Right kidney (tissue), 1 donor: Measurements from ENCODE around the gene C10orf67.
"Not testable (repeated sequence)": the region's sequence is repeated elsewhere in the genome, so short reads cannot be mapped to it uniquely, and the experiment has no call there.

Experiments
- DNase-seq: peaks from one replicate; pipeline ENCODE4 v3.0.0-alpha.2; 2016

Gene C10orf67

GRCh38 chr10:23322082-23322481 lies 22.5 kb downstream of the C10orf67 start:
- no peak for DNase-seq

DNA sequence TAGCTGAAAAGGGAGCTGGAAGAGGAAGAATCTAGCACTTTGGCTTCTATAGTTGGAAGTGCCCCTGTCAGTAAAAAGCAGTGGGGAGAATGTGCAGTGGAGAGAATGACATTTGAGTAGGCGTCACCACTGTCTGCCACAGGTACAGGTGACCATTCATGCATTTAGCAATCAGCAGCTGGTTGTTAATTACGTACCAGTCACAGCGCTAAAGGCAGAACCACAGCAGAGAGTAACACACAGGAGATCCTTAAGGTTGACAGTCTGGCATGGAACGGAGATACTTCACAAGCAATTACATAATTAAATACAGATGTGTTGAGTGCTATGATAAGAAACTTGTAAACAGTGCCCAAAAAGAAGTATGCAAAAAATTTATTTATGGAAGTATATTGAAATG lies 24.8 kb downstream of the C10orf67 start:
- DNase-seq: no peak

- DNase-seq: no peak
Measured at GRCh38 chr10:23318359-23318758, 26.2 kb downstream of the C10orf67 start.

DNA sequence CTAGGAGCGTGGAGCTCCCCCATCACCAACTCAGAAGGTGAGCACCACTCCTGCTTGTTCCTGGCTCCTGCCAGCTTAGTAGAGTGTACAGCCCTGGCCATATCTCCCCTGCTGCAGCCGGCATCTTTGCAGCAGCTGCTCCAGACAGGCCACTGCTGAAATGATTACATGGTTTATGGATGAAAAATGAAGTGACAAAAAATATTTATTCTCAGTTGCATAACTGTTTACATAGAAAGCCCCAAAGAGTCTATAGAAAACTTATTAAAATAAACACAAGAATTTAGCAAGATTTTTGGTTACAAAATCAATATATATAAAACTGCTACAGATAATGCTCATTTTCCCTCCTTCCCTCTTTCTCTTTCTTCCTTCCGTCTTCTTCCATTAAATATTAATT lies 27.2 kb downstream of the C10orf67 start:
- no peak for DNase-seq

- DNase-seq: no peak
Measured at GRCh38 chr10:23316406-23316805, 28.2 kb downstream of the C10orf67 start.

DNA sequence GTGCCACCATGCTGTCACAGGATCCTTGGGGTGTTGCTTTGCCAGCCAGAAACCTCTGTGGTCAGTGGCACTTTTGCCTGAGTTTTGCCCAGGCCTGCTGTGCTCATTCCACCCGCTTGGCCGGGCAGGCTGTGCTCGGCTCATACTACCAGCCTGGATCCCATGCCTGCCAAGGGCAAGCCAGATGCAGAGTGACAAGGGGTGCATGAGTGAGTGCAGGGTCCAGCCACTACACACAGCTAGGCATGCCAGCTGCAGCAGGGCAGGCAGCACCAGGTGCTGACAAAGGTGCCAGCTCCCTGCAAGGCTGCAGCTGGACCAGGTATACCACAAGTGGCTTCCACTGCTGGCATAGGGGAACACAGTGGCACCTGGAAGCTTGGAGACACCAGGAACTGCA lies 28.6 kb downstream of the C10orf67 start:
- DNase-seq: no peak

GRCh38 chr10:23314835-23315239 lies 29.8 kb downstream of the C10orf67 start:
- DNase-seq: no peak

- DNase-seq: no peak
Measured at GRCh38 chr10:23311034-23311433, 33.6 kb downstream of the C10orf67 start.

DNA sequence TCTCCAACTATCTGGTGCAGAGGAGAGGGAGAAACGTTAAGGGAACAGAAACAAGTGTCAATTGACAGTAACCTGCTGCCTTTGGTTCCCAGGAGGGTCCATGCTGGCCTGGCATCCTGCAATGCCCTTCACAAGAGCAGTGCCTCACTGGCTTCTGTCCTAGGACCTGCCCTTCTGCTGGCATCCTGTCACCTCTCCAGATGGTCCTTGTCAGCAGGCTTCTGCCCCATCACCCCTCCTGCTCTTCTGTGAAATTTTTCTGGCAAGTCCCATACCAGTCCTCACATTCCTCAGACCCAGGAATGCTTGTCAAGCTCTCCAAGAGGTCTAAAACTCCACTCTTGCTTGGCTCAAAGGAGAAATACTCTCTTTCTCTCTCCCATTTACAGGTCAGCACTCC lies 34.2 kb downstream of the C10orf67 start:
- no peak for DNase-seq

- not testable (repeated sequence) for DNase-seq
Measured at GRCh38 chr10:23299961-23300360, 44.6 kb downstream of the C10orf67 start.

- no peak for DNase-seq
Measured at GRCh38 chr10:23294638-23295247, 49.9 kb downstream of the C10orf67 start.

GRCh38 chr10:23293973-23294590 lies 50.5 kb downstream of the C10orf67 start:
- DNase-seq: no peak

- DNase-seq: peak; percentile 31
Measured at GRCh38 chr10:23293145-23293724, 51.4 kb downstream of the C10orf67 start.

- DNase-seq: no peak
Measured at GRCh38 chr10:23291551-23292334, 52.9 kb downstream of the C10orf67 start.

GRCh38 chr10:23284674-23285335 lies 59.8 kb downstream of the C10orf67 start:
- no peak for DNase-seq

- DNase-seq: no peak
Measured at GRCh38 chr10:23284155-23284554, 60.4 kb downstream of the C10orf67 start.

- no peak for DNase-seq
Measured at GRCh38 chr10:23283680-23284079, 60.9 kb downstream of the C10orf67 start.

DNA sequence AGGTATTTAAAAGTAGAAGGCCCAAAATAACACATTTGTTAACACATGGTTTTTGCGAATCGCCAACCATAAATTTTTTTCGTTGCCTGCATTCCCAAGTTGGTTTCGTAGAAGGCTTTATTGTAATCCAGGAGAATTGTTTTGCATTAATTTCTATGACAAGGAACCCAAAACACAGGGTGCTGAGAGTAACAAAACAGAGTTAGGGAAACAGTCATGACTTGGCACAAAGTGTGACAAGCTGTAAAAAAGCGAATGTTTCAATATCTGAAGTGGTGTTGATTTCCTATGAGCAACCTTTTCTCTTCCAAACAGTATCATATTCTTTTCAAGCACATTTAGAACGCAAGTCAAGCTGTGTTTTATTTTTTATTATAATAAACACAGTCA lies 63.6 kb downstream of the C10orf67 start:
- DNase-seq: no peak

GRCh38 chr10:23280419-23281043 lies 64.1 kb downstream of the C10orf67 start:
- no peak for DNase-seq

DNA sequence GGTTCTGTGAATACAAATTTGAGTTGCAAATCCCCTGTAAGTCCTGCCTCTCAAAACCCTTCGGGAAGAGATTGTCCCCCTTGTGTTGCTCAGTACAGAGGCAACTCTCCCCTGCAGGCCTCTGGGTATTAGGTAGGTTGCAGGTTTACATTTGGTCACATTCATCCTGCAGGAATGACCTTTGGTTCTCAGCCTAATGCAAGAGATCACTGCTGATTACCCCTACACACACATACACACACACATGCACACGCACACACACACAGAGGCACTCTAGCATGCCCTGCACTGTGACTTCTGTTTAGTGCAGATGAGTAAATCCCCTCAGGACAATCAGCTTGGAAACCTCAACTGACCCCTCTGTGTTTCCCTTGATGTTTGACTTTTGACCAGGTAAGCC lies 69.2 kb downstream of the C10orf67 start:
- no peak for DNase-seq

DNA sequence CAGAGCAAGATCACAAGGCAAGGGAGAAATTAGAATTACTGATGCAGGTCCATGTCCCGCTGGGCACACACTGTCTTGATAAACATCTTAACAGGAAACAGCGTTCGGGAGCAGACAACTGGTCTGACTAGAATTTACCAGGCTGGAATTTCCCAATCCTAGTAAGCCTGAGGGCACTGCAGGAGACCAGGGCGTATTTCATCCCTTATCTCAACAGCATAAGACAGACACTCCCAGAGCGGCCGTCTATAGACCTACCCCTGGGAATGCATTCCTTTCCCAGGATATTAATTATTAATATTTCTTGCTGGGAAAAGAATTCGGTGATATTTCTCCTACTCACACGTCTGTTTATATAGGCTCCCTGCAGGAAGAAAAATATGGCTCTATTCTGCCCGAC lies 70.4 kb downstream of the C10orf67 start:
- not testable (repeated sequence) for DNase-seq

GRCh38 chr10:23270531-23270930 lies 74.1 kb downstream of the C10orf67 start:
- DNase-seq: no peak
